ENCODE results near the gene XKR8. TPM values are rescaled to one million over a fixed set of nuclear protein-coding genes. Genes with fewer than 3 reads are reported as not detected.
"Not testable (repeated sequence)": the region's sequence is repeated elsewhere in the genome, so short reads cannot be mapped to it uniquely, and the experiment has no call there.

The XKR8 gene
- total RNA-seq, 1 donor from 2014 or later, result 14.5 TPM

- no peak for DNase-seq (ENCODE audit: extremely low read depth, low read depth, low spot score)
Observed at GRCh38 chr1:27980216-27980845, 20.6 kb downstream of the XKR8 start.

- DNase-seq (ENCODE audit: extremely low read depth, low read depth, low spot score), result no peak
Observed at GRCh38 chr1:27981145-27981544, 21.4 kb downstream of the XKR8 start.

- DNase-seq (ENCODE audit: extremely low read depth, low read depth, low spot score), result no peak
Observed at GRCh38 chr1:27990920-27991537, 31.3 kb downstream of the XKR8 start.

- DNase-seq (ENCODE audit: extremely low read depth, low read depth, low spot score), result no peak
Observed at GRCh38 chr1:27992276-27992675, 32.5 kb downstream of the XKR8 start.

GRCh38 chr1:27993241-27993640, 33.5 kb downstream of the XKR8 start:
- no peak for DNase-seq (ENCODE audit: extremely low read depth, low read depth, low spot score)

GRCh38 chr1:27994060-27994459, 34.3 kb downstream of the XKR8 start:
- DNase-seq (ENCODE audit: extremely low read depth, low read depth, low spot score), result no peak

- DNase-seq (ENCODE audit: extremely low read depth, low read depth, low spot score), result not testable (repeated sequence)
Observed at GRCh38 chr1:27994526-27994925, 34.8 kb downstream of the XKR8 start.

GRCh38 chr1:27999055-27999454, 39.3 kb downstream of the XKR8 start:
- no peak for DNase-seq (ENCODE audit: extremely low read depth, low read depth, low spot score)

- DNase-seq (ENCODE audit: extremely low read depth, low read depth, low spot score), result no peak
Observed at GRCh38 chr1:28002600-28002999, 42.8 kb downstream of the XKR8 start.

GRCh38 chr1:28003117-28003516, 43.3 kb downstream of the XKR8 start:
- not testable (repeated sequence) for DNase-seq (ENCODE audit: extremely low read depth, low read depth, low spot score)

- DNase-seq (ENCODE audit: extremely low read depth, low read depth, low spot score), result no peak
Observed at GRCh38 chr1:28010969-28011368, 51.2 kb downstream of the XKR8 start.

Other genes with a start within 250 kb of the XKR8 start
- gene FAM76A, start 234.0 kb upstream of the XKR8 start, total RNA-seq, result 6.5 and 6.8 TPM in 2 replicates
- 134 and 140 TPM in 2 replicates for gene STX12, start 186.8 kb upstream of the XKR8 start, total RNA-seq
- 32.7 and 40.7 TPM in 2 replicates for gene PPP1R8, start 129.2 kb upstream of the XKR8 start, total RNA-seq
- 20.2 and 29.5 TPM in 2 replicates for gene THEMIS2, start 87.4 kb upstream of the XKR8 start, total RNA-seq
- gene RPA2, start 45.4 kb upstream of the XKR8 start, total RNA-seq, result 21.4 and 32.5 TPM in 2 replicates
- gene SMPDL3B, start 25.0 kb upstream of the XKR8 start, total RNA-seq, result 1.8 TPM in 1 of 2 replicates, not detected in the other
- 15.5 and 20.2 TPM in 2 replicates for gene EYA3, start 128.6 kb downstream of the XKR8 start, total RNA-seq
- not detected in 2 replicates for gene PTAFR, start 216.7 kb downstream of the XKR8 start, total RNA-seq